Measurements from ENCODE around the gene AFF2.
"Not testable (repeated sequence)": the region's sequence is repeated elsewhere in the genome, so short reads cannot be mapped to it uniquely, and the experiment has no call there.

Gene AFF2

DNA sequence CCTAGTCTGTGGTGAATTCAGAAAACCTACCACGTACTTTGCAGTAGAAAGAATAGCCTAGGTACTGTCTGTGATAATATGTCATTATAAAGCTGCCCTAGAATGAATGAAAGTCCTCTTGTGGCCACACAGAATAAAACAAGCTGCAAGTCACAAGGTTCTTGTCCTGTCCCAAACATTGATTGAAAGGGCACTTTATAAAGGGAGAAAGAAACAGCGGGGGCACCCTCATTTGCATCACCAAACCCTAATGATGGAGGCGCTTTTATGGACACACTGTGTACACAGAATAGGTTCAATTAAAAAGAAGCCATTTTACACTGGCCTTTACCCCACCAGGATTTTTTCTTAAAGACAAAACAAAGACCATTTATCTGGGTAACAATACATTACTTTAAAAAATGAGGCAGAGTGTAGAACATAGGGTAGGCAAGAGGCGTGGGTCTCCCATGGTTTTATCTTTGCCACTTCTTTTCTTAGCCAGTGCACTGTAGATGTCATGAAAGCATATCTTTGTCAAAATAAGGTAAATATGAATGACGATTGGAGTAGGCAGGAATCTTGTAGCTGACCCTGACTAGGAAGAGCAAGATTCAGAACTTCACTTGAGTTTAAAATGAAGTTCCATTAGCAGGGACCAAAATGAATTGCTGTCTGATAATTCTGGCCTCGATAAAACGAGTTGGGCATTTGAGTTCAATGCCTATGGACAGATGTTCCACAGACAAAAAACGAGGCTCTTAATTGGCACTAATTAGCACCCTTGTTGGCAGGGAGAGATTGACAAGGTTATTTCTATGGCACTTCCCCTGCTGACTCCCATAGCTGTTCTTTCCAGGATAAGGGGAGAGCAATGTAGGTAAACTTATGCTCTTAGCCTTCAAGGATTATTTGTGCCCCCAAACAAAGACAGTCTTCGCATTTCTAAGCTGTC is 365.1 kb downstream of the AFF2 start:
- H3K27ac Mint-ChIP-seq, result no peak overlapping the region
- H3K9me3 Mint-ChIP-seq, result no peaks in the 10 kb centered on the region
- H3K4me3 Mint-ChIP-seq, result no peak overlapping the region
- H3K36me3 Mint-ChIP-seq, result no peaks in the 10 kb centered on the region
- H3K4me1 Mint-ChIP-seq, result no peaks in the 10 kb centered on the region
- DNase-seq (ENCODE audit: low spot score in 2 of 2), result no peak
- no peaks in the 10 kb centered on the region for H3K27me3 Mint-ChIP-seq
- no peak for ATAC-seq (ENCODE audit: low read depth)

DNA sequence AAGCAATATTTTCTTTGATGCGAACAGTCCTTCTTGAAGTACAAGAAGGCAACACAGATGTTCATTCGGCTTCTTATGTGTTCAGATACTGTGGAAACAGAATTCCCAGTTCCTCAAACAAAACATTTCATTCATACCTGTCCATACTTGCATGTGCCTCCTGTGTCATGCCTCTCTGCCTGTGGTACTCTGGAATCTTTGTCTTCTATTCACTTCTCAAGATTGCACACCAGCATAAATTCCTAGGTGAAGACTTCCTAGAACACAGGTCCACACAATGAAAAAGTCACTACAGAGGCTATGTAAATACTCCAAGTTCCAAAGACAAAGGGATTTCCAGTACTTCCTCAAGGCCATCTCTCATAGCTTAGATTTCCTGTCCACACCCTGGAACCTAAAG is 367.2 kb downstream of the AFF2 start:
- Mint-ChIP-seq H3K27ac (no peak overlapping the region), H3K9me3 (no peaks in the 10 kb centered on the region), H3K27me3 (no peaks in the 10 kb centered on the region), H3K4me1 (no peaks in the 10 kb centered on the region), H3K4me3 (no peak overlapping the region), H3K36me3 (no peaks in the 10 kb centered on the region)
- DNase-seq (ENCODE audit: low spot score in 2 of 2) (no peak), ATAC-seq (ENCODE audit: low read depth) (no peak)

DNA sequence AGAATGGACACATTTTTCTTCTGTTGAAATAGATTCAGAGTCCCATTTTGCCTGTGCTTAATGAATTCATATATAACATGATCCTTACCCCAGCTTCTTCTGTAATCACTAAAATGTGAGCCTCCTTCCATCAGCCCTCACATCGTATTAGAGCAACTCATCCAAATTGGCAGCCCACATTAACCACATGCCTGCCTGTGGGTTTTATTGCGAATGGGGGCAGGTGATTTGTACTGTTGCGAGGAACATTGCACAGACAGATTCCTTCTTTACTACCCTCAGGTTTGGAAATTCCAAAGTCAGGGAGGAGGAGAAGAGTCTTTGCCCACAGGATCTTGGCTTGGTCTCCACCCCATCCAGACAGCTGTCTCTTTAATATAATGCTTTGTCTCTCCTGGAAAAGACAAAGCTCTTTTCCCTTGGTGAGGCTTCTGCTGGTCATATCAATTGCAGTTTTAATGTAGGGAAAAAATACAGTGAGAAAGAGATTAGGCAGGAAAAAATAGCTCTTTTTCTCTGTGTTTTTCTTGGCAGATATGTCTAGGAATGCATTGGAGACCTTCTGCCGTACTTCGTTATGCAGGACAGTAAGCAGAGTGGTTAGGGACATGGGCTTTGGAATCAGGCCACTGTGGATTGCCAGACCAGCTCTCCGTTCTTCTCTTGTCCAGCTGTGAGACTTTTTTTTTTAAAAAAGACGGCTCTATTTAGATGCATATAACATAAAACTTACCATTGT is 371.2 kb downstream of the AFF2 start:
- no peaks in the 10 kb centered on the region for H3K36me3 Mint-ChIP-seq

DNA sequence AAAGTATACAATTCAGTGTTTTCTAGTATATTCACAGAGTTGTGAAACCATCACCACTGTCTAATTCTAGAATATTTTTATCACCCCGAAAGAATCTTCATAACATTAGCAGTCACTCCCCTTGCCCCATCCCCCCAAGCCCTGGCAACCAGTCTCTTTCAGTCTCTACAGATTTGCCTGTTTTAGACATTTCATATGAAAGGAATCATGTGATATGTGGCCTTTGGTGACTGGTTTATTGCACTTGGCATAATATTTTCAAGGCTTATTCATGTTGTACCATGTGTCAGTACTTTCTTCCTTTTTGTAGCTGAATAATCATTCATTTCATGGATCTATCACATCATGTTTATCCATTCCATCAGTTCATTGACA is 371.7 kb downstream of the AFF2 start:
- no peak for ATAC-seq (ENCODE audit: low read depth)
- Mint-ChIP-seq H3K36me3 (no peaks in the 10 kb centered on the region), H3K27ac (no peak overlapping the region), H3K9me3 (no peaks in the 10 kb centered on the region), H3K4me3 (no peak overlapping the region), H3K4me1 (no peaks in the 10 kb centered on the region), H3K27me3 (no peaks in the 10 kb centered on the region)
- no peak for DNase-seq (ENCODE audit: low spot score in 2 of 2)

More for the DNA sequence above, 371.2 kb downstream of the AFF2 start:
- Mint-ChIP-seq H3K27ac (no peak overlapping the region), H3K27me3 (no peaks in the 10 kb centered on the region), H3K9me3 (no peaks in the 10 kb centered on the region), H3K4me1 (no peaks in the 10 kb centered on the region), H3K4me3 (no peak overlapping the region)
- ATAC-seq (ENCODE audit: low read depth), result no peak
- no peak for DNase-seq (ENCODE audit: low spot score in 2 of 2)

DNA sequence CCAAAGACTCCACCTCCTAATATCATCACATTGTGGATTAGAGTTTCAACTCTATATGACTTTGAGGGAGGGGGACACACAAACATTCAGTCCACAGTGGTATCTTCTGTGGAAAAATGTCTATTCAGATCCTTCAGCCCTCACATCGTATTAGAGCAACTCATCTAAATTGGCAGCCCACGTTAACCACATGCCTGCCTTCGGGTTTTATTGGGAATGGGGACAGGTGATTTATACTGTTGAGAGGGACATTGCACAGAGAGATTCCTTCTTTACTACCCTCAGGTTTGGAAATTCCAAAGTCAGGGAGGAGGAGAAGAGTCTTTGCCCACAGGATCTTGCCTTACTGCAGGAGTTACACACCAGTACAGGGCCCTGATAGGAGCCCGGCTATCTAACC is 372.5 kb downstream of the AFF2 start:
- Mint-ChIP-seq H3K27ac (no peak overlapping the region), H3K4me3 (no peak overlapping the region), H3K4me1 (no peaks in the 10 kb centered on the region), H3K36me3 (no peaks in the 10 kb centered on the region), H3K9me3 (no peaks in the 10 kb centered on the region), H3K27me3 (no peaks in the 10 kb centered on the region)
- ATAC-seq (ENCODE audit: low read depth), result no peak
- no peak for DNase-seq (ENCODE audit: low spot score in 2 of 2)

DNA sequence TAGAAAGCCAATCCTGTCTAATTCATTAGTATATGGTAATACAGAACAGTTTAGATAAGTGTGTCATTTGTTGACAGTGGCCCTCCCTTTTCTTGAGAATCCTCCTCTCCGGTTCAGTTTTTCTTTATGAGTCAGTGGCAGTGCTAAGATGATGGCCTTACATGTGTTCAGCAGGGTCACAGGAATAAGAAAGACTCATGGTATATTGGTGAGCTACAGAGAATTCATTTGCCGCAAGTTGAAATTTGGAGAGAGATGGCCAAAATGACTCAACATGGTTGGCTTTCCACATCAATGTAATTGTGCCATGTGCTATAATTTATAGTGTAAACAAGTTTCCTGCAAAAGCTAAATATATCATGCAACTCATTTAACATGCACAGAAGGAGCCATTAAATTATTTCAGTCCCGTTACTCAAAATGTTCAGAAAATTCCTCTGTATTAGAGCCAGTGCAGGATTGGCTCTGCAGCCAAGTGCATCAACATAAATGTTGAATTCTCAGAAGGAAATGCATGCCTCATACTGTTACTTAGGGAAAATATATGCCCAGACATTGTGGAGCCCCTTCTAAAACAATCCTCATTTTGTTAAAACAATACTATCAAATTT is 374.3 kb downstream of the AFF2 start:
- no peak for DNase-seq (ENCODE audit: low spot score in 2 of 2)
- H3K4me1 Mint-ChIP-seq, result no peaks in the 10 kb centered on the region
- no peak overlapping the region for H3K4me3 Mint-ChIP-seq
- ATAC-seq (ENCODE audit: low read depth), result no peak
- no peaks in the 10 kb centered on the region for H3K9me3 Mint-ChIP-seq
- no peaks in the 10 kb centered on the region for H3K27me3 Mint-ChIP-seq
- H3K27ac Mint-ChIP-seq, result no peak overlapping the region
- no peaks in the 10 kb centered on the region for H3K36me3 Mint-ChIP-seq

DNA sequence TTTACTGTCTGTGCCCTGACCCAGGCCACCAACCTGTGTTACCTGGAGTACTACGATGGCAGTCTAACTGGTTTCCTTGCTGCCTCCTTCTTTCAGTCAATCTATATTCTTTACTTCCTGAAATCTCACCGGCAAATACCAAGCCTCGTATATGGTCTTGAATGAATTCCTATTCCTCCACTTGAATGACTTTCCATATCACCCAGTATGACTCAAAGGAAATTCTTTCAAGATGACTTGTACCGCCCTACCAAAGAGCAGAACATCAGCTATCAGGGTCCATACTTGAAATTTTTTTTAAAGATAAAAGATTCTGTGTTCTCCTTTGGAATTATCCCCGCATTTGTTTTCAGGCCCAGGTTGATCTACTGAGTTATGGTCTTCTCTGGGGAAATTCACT is 378.0 kb downstream of the AFF2 start:
- H3K4me3 Mint-ChIP-seq, result no peak overlapping the region
- ATAC-seq (ENCODE audit: low read depth), result no peak
- H3K36me3 Mint-ChIP-seq, result no peaks in the 10 kb centered on the region
- no peaks in the 10 kb centered on the region for H3K9me3 Mint-ChIP-seq
- no peak for DNase-seq (ENCODE audit: low spot score in 2 of 2)
- H3K4me1 Mint-ChIP-seq, result no peaks in the 10 kb centered on the region
- no peak overlapping the region for H3K27ac Mint-ChIP-seq
- H3K27me3 Mint-ChIP-seq, result no peaks in the 10 kb centered on the region

DNA sequence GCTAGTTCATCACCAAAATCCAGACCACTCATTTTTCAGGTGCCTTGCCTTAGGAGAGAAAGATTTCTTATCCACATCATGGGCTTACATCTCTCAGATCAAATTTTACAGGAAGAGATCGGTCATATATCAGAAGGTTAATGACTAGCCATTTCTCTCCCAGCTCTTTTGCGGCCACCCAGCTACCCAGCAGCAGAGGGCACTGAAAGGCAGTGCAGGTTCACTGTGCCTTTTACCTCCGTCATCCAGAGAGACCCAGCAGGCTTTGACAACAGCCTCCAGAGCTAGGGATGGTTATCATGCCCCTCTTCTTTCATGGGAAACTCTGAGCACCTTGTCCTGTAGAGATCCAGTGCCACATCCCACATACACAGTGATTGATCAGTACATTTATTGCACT is 384.8 kb downstream of the AFF2 start:
- no peak overlapping the region for H3K27ac Mint-ChIP-seq
- no peaks in the 10 kb centered on the region for H3K36me3 Mint-ChIP-seq
- H3K4me1 Mint-ChIP-seq, result no peaks in the 10 kb centered on the region
- no peak overlapping the region for H3K4me3 Mint-ChIP-seq
- H3K9me3 Mint-ChIP-seq, result no peaks in the 10 kb centered on the region
- DNase-seq (ENCODE audit: low spot score in 2 of 2) (no peak), ATAC-seq (ENCODE audit: low read depth) (no peak)
- H3K27me3 Mint-ChIP-seq, result no peaks in the 10 kb centered on the region

DNA sequence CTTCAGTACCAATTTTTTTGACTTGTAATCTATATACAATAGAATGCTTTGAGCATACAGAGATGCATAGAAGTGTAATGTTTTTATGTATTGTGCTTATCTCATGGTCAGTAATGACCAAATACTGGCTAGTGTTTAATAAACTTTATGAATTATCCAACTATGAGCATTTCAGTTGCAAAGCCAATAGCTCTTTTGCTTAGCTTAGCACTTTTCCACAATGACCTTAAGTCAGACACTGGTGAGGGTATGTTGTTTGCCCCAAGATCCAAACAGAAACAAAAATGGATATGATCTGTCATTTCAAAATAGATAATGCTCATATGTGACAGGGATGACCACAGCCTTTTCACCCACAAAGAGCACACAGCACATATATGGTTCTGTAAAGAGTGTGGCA is 393.0 kb downstream of the AFF2 start:
- Mint-ChIP-seq H3K9me3 (no peaks in the 10 kb centered on the region), H3K27ac (no peak overlapping the region), H3K27me3 (peaks cover 2% of the 10 kb centered on the region), H3K4me1 (no peaks in the 10 kb centered on the region), H3K36me3 (no peaks in the 10 kb centered on the region), H3K4me3 (no peak overlapping the region)
- DNase-seq (ENCODE audit: low spot score in 2 of 2) (no peak), ATAC-seq (ENCODE audit: low read depth) (no peak)

DNA sequence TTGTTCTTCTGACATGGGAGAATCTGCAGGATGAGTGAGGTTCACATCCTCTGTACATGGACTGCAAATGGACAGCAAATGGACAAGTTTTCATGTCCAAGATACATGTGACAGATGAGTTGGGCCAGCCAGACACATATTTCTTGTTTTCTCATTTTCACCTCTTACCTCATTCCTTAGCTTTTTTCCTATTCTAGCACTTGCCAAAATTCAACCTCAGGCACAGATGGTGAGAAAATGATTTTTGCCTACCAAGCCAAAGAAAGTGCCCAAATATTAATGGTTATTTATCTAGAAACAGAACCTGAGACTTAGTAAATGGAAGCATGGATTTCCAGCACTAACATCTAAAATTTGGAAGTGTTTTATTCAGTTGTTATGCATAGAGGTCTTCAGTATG is 402.2 kb downstream of the AFF2 start:
- Mint-ChIP-seq H3K9me3 (peaks cover 2% of the 10 kb centered on the region), H3K36me3 (no peaks in the 10 kb centered on the region)
- no peak for ATAC-seq (ENCODE audit: low read depth)

DNA sequence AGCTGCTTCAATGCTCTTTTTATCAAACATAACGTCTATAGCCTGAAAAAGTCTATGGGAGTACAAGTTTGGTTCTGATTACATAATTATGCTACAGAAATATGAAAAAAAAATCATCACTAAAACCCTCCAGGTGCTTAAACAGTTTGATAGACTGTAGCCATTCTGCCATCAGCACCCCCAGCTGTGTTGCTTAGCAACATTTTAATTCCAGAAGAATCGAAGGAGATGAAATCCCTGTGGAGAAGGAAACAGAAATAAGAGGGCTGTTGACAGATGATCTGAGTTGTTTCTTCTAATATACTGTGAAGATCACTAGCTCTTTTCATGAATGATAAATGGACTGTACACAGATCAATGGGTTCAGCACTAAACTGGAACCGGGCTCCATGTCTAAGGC is 402.8 kb downstream of the AFF2 start:
- Mint-ChIP-seq H3K4me3 (no peak overlapping the region), H3K9me3 (peaks cover 2% of the 10 kb centered on the region), H3K27me3 (no peaks in the 10 kb centered on the region), H3K36me3 (no peaks in the 10 kb centered on the region), H3K27ac (no peak overlapping the region), H3K4me1 (no peaks in the 10 kb centered on the region)
- ATAC-seq (ENCODE audit: low read depth) (no peak), DNase-seq (ENCODE audit: low spot score in 2 of 2) (no peak)

More for the DNA sequence above, 402.2 kb downstream of the AFF2 start:
- no peak overlapping the region for H3K4me3 Mint-ChIP-seq
- no peaks in the 10 kb centered on the region for H3K4me1 Mint-ChIP-seq
- no peaks in the 10 kb centered on the region for H3K27me3 Mint-ChIP-seq
- DNase-seq (ENCODE audit: low spot score in 2 of 2), result no peak
- H3K27ac Mint-ChIP-seq, result no peak overlapping the region

DNA sequence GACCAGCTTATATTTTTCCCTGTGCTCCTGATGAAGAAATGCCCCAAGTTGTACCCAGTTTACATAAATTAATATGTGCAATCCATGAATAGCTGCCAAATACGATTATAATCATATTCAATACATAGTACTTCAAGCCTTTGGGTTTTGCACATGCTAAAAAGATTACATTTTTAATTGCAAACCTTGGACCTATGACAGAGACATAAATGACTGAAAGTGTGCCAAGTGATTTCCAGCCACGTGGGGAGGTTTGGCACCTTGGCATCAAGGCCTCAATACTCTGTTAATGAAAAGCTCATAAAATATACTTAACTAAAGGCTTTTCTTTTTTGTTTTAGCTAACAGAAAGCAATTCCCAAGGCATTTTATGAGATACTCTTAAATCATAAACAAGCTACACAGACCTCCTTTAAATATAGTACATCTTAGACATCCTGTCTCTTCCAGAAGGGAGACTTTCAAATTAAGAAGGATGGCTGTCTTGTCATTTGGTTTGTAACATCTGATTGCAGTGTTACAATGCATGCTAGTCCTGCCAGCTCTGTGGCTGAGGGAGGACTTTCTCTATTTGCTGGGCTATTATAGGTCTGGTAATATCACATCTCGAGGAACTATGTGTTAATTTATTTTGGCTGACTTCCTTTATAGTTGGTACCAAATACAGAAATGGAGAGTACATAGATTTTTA is 404.1 kb downstream of the AFF2 start:
- ATAC-seq (ENCODE audit: low read depth), result no peak
- Mint-ChIP-seq H3K4me3 (no peak overlapping the region), H3K27ac (no peak overlapping the region), H3K9me3 (peaks cover 2% of the 10 kb centered on the region), H3K36me3 (no peaks in the 10 kb centered on the region), H3K4me1 (no peaks in the 10 kb centered on the region), H3K27me3 (no peaks in the 10 kb centered on the region)
- DNase-seq (ENCODE audit: low spot score in 2 of 2), result no peak

DNA sequence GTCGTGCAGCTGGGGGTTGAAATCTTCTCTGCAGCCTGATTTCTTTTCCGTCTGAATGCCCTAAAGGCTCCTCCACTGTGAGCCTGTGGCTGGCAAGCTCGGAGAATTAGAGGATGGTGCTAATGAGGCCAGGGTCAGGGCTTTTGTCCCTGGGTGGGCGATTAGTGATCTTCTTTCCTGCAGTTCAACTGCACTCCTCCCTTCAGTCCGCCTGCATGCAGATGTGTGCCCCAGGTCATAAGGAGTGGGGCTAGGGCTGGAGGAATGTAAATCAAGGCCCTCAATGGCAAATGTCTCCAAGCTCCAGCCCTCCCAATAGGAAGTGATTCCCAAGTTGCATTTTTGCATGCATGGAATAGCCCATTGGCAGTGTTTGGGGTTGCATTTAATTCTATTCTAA is 405.0 kb downstream of the AFF2 start:
- Mint-ChIP-seq H3K36me3 (no peaks in the 10 kb centered on the region), H3K27me3 (no peaks in the 10 kb centered on the region), H3K4me1 (no peaks in the 10 kb centered on the region), H3K27ac (no peak overlapping the region), H3K9me3 (peaks cover 2% of the 10 kb centered on the region), H3K4me3 (no peak overlapping the region)
- ATAC-seq (ENCODE audit: low read depth) (no peak), DNase-seq (ENCODE audit: low spot score in 2 of 2) (no peak)

DNA sequence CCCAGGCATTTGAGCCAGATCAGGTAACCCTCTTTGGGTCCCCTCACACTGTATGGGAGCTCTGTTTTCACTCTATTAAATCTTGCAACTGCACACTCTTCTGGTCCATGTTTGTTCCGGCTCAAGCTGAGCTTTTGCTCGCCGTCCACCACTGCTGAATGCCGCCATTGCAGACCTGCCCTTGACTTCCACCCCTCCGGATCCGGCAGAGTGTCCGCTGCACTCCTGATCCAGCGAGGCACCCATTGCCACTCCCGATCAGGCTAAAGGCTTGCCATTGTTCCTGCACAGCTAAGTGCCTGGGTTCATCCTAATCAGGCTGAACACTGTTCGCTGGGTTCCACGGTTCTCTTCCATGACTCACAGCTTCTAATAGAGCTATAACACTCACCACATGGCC is 406.2 kb downstream of the AFF2 start:
- not testable (repeated sequence) for H3K4me1 Mint-ChIP-seq; H3K9me3 Mint-ChIP-seq; H3K27ac Mint-ChIP-seq; H3K4me3 Mint-ChIP-seq; H3K36me3 Mint-ChIP-seq; DNase-seq (ENCODE audit: low spot score in 2 of 2); ATAC-seq (ENCODE audit: low read depth); H3K27me3 Mint-ChIP-seq

All from memory B cell (primary cell).